ENCODE results near the gene BFSP2. TPM values are rescaled to one million over a fixed set of nuclear protein-coding genes. Genes with fewer than 3 reads are reported as not detected.
"Not testable (repeated sequence)": the region's sequence is repeated elsewhere in the genome, so short reads cannot be mapped to it uniquely, and the experiment has no call there.

The BFSP2 gene
- total RNA-seq, 1 experiment from 2014 or later = 0.67 TPM

- no peak overlapping the region for H3K4me3 ChIP-seq (ENCODE audit: low read depth in 2 of 2, low read length in 2 of 2)
- ChIA-PET CTCF (no interaction called here), POLR2A (no interaction called here)
- H3K9me3 ChIP-seq (ENCODE audit: control insufficient read depth, insufficient read depth, low read depth, low read length) = no peaks in the 10 kb centered on the region
- H3K27ac ChIP-seq (ENCODE audit: low read length) = 0 out of 2 replicates have a peak overlapping the region, but pooled peaks have one; percentile 39
- H3K4me1 ChIP-seq (ENCODE audit: control insufficient read depth, insufficient read depth, low read length) = peaks cover 7% of the 10 kb centered on the region
- H3K27me3 ChIP-seq (ENCODE audit: control insufficient read depth, insufficient read depth, low read length) = no peaks in the 10 kb centered on the region
- intact Hi-C loops (cut with micrococcal nuclease; ENCODE audit: unreplicated experiment) (no loop called here), in situ Hi-C loops (cut with HindIII; ENCODE audit: low pct_unique_long_range_greater_than_20kb, low sequenced_read_pairs) (no loop called here)
- no peaks in the 10 kb centered on the region for H3K36me3 ChIP-seq (ENCODE audit: control insufficient read depth, insufficient read depth, low read length)
- DNase-seq (ENCODE audit: low read depth, low spot score) (no peak), ATAC-seq (no peak)
- no peak for TF ChIP-seq REST (IDR thresholded peaks at IDR 0.05; ENCODE audit: insufficient read depth in 1 of 2, low read depth in 2 of 2, low read length in 1 of 2)
- TF ChIP-seq TCF7L2 (IDR thresholded peaks at IDR 0.05; ENCODE audit: low read depth, low read length) = no peak
- TF ChIP-seq POLR2AphosphoS5 (IDR thresholded peaks at IDR 0.05; ENCODE audit: low read depth, low read length) = no peak
- TF ChIP-seq SIN3A (IDR thresholded peaks at IDR 0.05; ENCODE audit: borderline replicate concordance, insufficient read depth, low read depth, low read length) = no peak
- no peak for TF ChIP-seq CTCF (IDR thresholded peaks at IDR 0.05)
- BruUV-seq (replicated peaks) = no TSS peak
Measured at GRCh38 chr3:133521946-133522345, 122.1 kb downstream of the BFSP2 start.

- H3K4me3 ChIP-seq (ENCODE audit: low read depth in 2 of 2, low read length in 2 of 2); intact Hi-C loops (cut with micrococcal nuclease; ENCODE audit: unreplicated experiment); H3K27me3 ChIP-seq (ENCODE audit: control insufficient read depth, insufficient read depth, low read length); CTCF ChIA-PET; DNase-seq (ENCODE audit: low read depth, low spot score); H3K9me3 ChIP-seq (ENCODE audit: control insufficient read depth, insufficient read depth, low read depth, low read length); in situ Hi-C loops (cut with HindIII; ENCODE audit: low pct_unique_long_range_greater_than_20kb, low sequenced_read_pairs); BruUV-seq (replicated peaks); POLR2A ChIA-PET; H3K36me3 ChIP-seq (ENCODE audit: control insufficient read depth, insufficient read depth, low read length); ATAC-seq: not testable (repeated sequence)
- Histone ChIP-seq H3K4me1 (ENCODE audit: control insufficient read depth, insufficient read depth, low read length) (peaks cover 20% of the 10 kb centered on the region), H3K27ac (ENCODE audit: low read length) (peak overlapping the region; percentile 36; the same call in 1 of the 2 replicates)
Measured at GRCh38 chr3:133523758-133524157, 123.9 kb downstream of the BFSP2 start.

Other genes with a start within 250 kb of the BFSP2 start
- 506 TPM for gene CDV3, start 173.6 kb downstream of the BFSP2 start, total RNA-seq (2021; ENCODE audit: unreplicated experiment)

Measured in Panc1 (cell line).